Neural crest cell (in vitro differentiated cells): ENCODE data around the gene CDC23. TPM values are rescaled to one million over a fixed set of nuclear protein-coding genes. Genes with fewer than 3 reads are reported as not detected.
"Not testable (repeated sequence)": the region's sequence is repeated elsewhere in the genome, so short reads cannot be mapped to it uniquely, and the experiment has no call there.

Source experiments
- DNase-seq: peaks from one replicate; pipeline ENCODE4 v3.0.0; 2021; ENCODE audit warnings: low read depth, mixed read lengths, low spot score
- H3K27ac Mint-ChIP-seq: one replicate; pipeline ENCODE4 v1.8.0; 2021; ENCODE audit warnings: mild to moderate bottlenecking, mixed read lengths; ENCODE audit not compliant: unreplicated experiment
- H3K27me3 Mint-ChIP-seq: 2 replicates; pipeline ENCODE4 v1.8.0; 2021; ENCODE audit warnings: low read depth, mild to moderate bottlenecking, mixed read lengths
- H3K36me3 Mint-ChIP-seq: 2 replicates; pipeline ENCODE4 v1.8.0; 2021; ENCODE audit warnings: low read depth, mild to moderate bottlenecking, mixed read lengths
- H3K4me1 Mint-ChIP-seq: 2 replicates; pipeline ENCODE4 v1.8.0; 2021; ENCODE audit warnings: mixed read lengths
- H3K4me3 Mint-ChIP-seq: one replicate; pipeline ENCODE4 v1.8.0; 2021; ENCODE audit warnings: mild to moderate bottlenecking, mixed read lengths
- H3K9me3 Mint-ChIP-seq: 2 replicates; pipeline ENCODE4 v1.8.0; 2021; ENCODE audit warnings: mixed read lengths
- total RNA-seq: library from RNA; stranded (reverse); gene quantifications from 2 replicates; pipeline ENCODE4 v1.2.1, GENCODE V29; 2021
- TF ChIP-seq, protein P1 (sequence below): fragments of 200-600 bp; sonication (generic); conservative IDR thresholded peaks from 2 replicates; pipeline ENCODE4 v1.5.0; 2021; ENCODE audit warnings: antibody characterized with exemption, mild to moderate bottlenecking

CDC23 gene
- total RNA-seq, 1 donor from 2014 or later = 56.9 TPM

DNA sequence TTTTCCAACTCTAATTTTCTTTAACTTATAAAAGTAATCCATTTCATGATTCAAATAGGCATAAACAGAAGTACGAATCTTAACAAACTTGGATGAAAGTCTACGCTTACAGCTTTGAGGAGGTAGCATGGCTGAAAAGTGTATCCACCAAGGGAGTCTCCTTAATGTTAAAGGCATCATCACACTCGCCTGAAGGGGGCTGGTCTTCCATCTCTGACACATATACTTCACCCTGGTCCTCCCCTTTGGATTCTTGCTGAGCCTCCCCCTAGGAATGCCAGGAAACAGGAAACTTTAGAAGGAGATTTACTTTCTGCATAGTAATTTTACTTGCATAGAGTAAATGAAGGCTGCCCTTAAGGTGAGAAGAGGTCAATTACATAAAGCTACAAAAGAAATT lies 63.6 kb downstream of the CDC23 start:
- Mint-ChIP-seq H3K36me3 (no peaks in the 10 kb centered on the region), H3K4me1 (no peaks in the 10 kb centered on the region), H3K9me3 (no peaks in the 10 kb centered on the region)

DNA sequence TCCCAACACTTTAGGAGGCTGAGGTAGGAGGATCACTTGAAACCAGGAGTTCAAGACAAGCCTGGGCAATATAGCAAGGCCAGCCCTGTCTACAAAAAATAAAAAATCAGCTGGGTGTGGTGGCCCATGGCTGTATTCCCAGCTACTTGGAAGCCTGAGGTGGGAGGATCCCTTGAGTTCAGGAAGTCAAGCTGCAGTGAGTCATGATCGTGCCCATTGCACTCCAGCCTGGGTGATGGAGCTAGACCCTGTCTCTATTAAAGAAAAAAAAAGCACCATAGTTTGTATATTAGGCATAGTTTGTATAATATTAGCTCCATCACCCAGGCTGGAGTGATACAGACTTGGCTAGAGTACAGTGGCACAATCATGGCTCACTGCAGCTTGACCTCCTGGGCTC lies 64.3 kb downstream of the CDC23 start:
- Mint-ChIP-seq H3K27me3 (no peaks in the 10 kb centered on the region), H3K4me1 (no peaks in the 10 kb centered on the region), H3K9me3 (no peaks in the 10 kb centered on the region), H3K36me3 (no peaks in the 10 kb centered on the region), H3K4me3 (no peak overlapping the region), H3K27ac (no peak overlapping the region)
- DNase-seq = no peak
- TF ChIP-seq, protein P1, sequence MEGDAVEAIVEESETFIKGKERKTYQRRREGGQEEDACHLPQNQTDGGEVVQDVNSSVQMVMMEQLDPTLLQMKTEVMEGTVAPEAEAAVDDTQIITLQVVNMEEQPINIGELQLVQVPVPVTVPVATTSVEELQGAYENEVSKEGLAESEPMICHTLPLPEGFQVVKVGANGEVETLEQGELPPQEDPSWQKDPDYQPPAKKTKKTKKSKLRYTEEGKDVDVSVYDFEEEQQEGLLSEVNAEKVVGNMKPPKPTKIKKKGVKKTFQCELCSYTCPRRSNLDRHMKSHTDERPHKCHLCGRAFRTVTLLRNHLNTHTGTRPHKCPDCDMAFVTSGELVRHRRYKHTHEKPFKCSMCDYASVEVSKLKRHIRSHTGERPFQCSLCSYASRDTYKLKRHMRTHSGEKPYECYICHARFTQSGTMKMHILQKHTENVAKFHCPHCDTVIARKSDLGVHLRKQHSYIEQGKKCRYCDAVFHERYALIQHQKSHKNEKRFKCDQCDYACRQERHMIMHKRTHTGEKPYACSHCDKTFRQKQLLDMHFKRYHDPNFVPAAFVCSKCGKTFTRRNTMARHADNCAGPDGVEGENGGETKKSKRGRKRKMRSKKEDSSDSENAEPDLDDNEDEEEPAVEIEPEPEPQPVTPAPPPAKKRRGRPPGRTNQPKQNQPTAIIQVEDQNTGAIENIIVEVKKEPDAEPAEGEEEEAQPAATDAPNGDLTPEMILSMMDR = no peak

More for the DNA sequence above, 63.6 kb downstream of the CDC23 start:
- TF ChIP-seq, protein P1 = no peak
- Mint-ChIP-seq H3K27me3 (no peaks in the 10 kb centered on the region), H3K27ac (no peak overlapping the region), H3K4me3 (no peak overlapping the region)
- no peak for DNase-seq

DNA sequence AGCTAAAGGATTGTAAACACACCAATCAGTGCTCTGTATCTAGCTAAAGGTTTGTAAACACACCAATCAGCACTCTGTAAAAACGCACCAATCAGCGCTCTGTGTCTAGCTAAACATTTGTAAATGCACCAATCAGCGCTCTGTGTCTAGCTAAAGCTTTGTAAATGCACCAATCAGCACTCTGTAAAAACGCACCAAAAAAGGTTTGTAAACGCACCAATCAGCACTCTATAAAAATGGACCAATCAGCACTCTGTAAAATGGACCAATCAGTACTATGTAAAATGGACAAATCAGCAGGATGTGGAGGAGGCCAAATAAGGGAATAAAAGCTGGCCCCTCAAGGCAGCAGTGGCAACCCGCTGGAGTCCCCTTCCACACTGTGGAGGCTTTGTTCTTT lies 69.5 kb downstream of the CDC23 start:
- not testable (repeated sequence) for H3K4me3 Mint-ChIP-seq, H3K27ac Mint-ChIP-seq, H3K27me3 Mint-ChIP-seq, H3K4me1 Mint-ChIP-seq, H3K36me3 Mint-ChIP-seq, DNase-seq, H3K9me3 Mint-ChIP-seq

DNA sequence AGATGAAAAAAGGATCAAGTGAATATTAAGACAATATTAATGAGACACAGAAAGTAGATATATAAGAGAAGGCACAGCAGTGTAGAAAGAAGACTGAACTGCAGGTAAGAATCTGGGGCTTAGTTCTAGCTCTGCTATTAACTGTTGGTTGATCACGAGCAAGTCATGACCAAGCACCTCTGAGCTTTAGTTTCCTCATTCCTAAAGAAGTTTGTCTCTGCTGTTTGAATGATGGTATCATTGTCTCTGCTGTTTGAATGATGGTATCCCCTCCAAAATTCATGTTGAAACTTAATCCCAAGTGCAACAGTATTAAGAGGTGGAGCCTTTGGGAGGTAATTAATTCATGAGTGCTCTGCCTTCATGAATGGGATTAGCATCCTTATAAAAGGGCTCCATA lies 71.4 kb downstream of the CDC23 start:
- Mint-ChIP-seq H3K27ac (no peak overlapping the region), H3K27me3 (no peaks in the 10 kb centered on the region), H3K36me3 (no peaks in the 10 kb centered on the region), H3K4me3 (no peak overlapping the region), H3K9me3 (no peaks in the 10 kb centered on the region), H3K4me1 (peaks cover 12% of the 10 kb centered on the region)
- TF ChIP-seq, protein P1 = no peak
- no peak for DNase-seq

DNA sequence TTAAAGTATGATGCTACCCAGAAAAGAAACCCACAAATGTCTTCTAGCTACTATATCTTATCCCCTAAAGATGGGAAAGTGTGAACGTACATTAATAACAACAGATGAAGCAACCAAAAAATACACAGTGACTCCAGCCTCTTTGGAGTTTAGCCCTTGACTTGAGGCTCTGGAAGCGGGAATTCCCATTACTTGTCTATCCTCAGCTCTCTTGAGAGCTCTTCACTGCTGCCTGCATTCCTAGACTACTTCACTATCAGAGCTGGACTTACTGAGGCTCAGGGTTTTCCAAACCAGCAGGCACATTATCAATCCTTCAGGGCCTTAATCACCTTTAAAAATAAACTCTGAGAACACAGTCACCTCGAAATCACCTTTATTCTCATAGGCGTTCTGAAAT lies 72.9 kb downstream of the CDC23 start:
- DNase-seq = no peak
- TF ChIP-seq, protein P1 = no peak
- H3K4me3 Mint-ChIP-seq = peak overlapping the region; percentile 51
- peaks cover 12% of the 10 kb centered on the region for H3K4me1 Mint-ChIP-seq
- no peaks in the 10 kb centered on the region for H3K27me3 Mint-ChIP-seq
- no peak overlapping the region for H3K27ac Mint-ChIP-seq
- H3K36me3 Mint-ChIP-seq = no peaks in the 10 kb centered on the region
- H3K9me3 Mint-ChIP-seq = no peaks in the 10 kb centered on the region

DNA sequence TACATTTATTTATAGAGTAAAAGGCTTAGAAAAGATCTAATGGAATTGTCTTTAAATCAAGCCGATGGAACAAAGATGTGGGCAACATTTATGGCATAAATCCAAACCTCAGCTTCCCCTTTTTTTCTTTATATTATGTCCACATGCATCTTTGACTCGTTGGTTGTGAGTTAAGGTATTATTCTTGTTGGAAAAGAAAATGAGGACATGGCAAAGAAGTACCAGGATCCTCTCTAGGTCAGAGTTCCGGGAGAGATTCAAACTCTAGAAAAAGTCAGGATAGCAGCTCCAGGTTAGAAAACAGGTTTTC lies 73.4 kb downstream of the CDC23 start:
- H3K27me3 Mint-ChIP-seq = no peaks in the 10 kb centered on the region
- TF ChIP-seq, protein P1 = no peak
- H3K4me1 Mint-ChIP-seq = peaks cover 12% of the 10 kb centered on the region
- no peak overlapping the region for H3K27ac Mint-ChIP-seq
- H3K36me3 Mint-ChIP-seq = no peaks in the 10 kb centered on the region
- H3K9me3 Mint-ChIP-seq = no peaks in the 10 kb centered on the region
- no peak for DNase-seq
- peak overlapping the region; percentile 94 for H3K4me3 Mint-ChIP-seq
